RWPE1 (cell line): ENCODE measurements around the gene GPN1.
A peak's percentile ranks its signal among the peaks of the same experiment; 100 is the strongest.

Experiments
- CTCF ChIA-PET: fragments of 350-600 bp; sonication (Branson Sonifier 250); formaldehyde crosslinking; extraction: SDS; loops from one replicate; lab custom pipeline; 2021; lab: Yijun Ruan, JAX
- POLR2A ChIA-PET: fragments of 400-600 bp; formaldehyde crosslinking; extraction: SDS; loops from one replicate; lab custom pipeline; 2020; ENCODE audit warnings: antibody characterized with exemption; ENCODE audit not compliant: low non-redundant PET; lab: Yijun Ruan, JAX
- DNase-seq: peaks from one replicate; pipeline ENCODE4 v3.0.0; 2012; ENCODE audit warnings: low spot score
- H3K27ac ChIP-seq: fragments of 450-650 bp; 2 replicates; pipeline ENCODE4 v1.5.1; 2017
- CTCF ChIP-seq: fragments of 450-650 bp; conservative IDR thresholded peaks from 2 replicates; pipeline ENCODE4 v1.5.1; 2017; ENCODE audit warnings: low read depth, mild to moderate bottlenecking

Gene GPN1

GRCh38 chr2:27653397-27653796 is 24.5 kb downstream of the GPN1 start:
- no peak overlapping the region for H3K27ac ChIP-seq
- DNase-seq, result no peak
- ChIA-PET CTCF (interaction anchor here (0.5 to 0.6 kb wide), 2 partner anchors 373 to 1160 kb away, joined by 3 to 4 read pairs; no protein-coding TSS in a partner anchor), POLR2A (interaction anchor here (0.6 kb wide), 1 partner anchor 117 kb away, joined by 3 read pairs; no protein-coding TSS in a partner anchor)
- no peak for TF ChIP-seq CTCF

GRCh38 chr2:27655155-27655951 is 26.5 kb downstream of the GPN1 start:
- ChIA-PET CTCF (no interaction called here), POLR2A (interaction anchor here (0.6 kb wide), 1 partner anchor 18 kb away, joined by 3 read pairs; no protein-coding TSS in a partner anchor)
- no peak for DNase-seq
- H3K27ac ChIP-seq, result no peak overlapping the region
- no peak for TF ChIP-seq CTCF

GRCh38 chr2:27661371-27661770 is 32.5 kb downstream of the GPN1 start:
- no peak for TF ChIP-seq CTCF
- CTCF ChIA-PET, result no interaction called here
- POLR2A ChIA-PET, result no interaction called here
- no peak for DNase-seq
- H3K27ac ChIP-seq, result no peak overlapping the region

GRCh38 chr2:27663285-27664153 is 34.7 kb downstream of the GPN1 start, which contains the start of the genes SLC4A1AP and SUPT7L:
Gene SLC4A1AP, plus strand, starts transcription at chr2:27663889. Its CDS starts 26 bp downstream, at chr2:27663915.
Gene SUPT7L, minus strand, starts transcription at chr2:27663614. Its CDS starts 1,422 bp downstream, at chr2:27662192.
- TF ChIP-seq CTCF, result no peak
- peak; percentile 74 for DNase-seq
- CTCF ChIA-PET, result interaction anchor here (1.0 to 1.1 kb wide), 2 partner anchors 31 to 60 kb away, joined by 4 to 5 read pairs; no protein-coding TSS in a partner anchor
- POLR2A ChIA-PET, result interaction anchor here (0.7 kb wide), 1 partner anchor 234 kb away, joined by 3 read pairs; no protein-coding TSS in a partner anchor
- H3K27ac ChIP-seq, result peak within 1 kb of the TSS; percentile 94

GRCh38 chr2:27664154-27664574 is 35.3 kb downstream of the GPN1 start:
- H3K27ac ChIP-seq, result peak overlapping the region; percentile 94
- no peak for TF ChIP-seq CTCF
- POLR2A ChIA-PET, result no interaction called here
- no peak for DNase-seq
- CTCF ChIA-PET, result interaction anchor here (1.0 to 1.1 kb wide), 2 partner anchors 32 to 59 kb away, joined by 4 to 5 read pairs; no protein-coding TSS in a partner anchor
